GM21723 (cell line): ENCODE measurements around the gene MDH2.
"Not testable (repeated sequence)": the region's sequence is repeated elsewhere in the genome, so short reads cannot be mapped to it uniquely, and the experiment has no call there.

Source experiments
- ATAC-seq: cut with Tn5 transposase; IDR thresholded peaks from one replicate; pipeline ENCODE4 v1.9.1; 2021; ENCODE audit warnings: mild to moderate bottlenecking, moderate library complexity; ENCODE audit not compliant: unreplicated experiment

The MDH2 gene

GRCh38 chr7:76071316-76072242 is 23.7 kb downstream of the MDH2 start:
- no peak for ATAC-seq

DNA sequence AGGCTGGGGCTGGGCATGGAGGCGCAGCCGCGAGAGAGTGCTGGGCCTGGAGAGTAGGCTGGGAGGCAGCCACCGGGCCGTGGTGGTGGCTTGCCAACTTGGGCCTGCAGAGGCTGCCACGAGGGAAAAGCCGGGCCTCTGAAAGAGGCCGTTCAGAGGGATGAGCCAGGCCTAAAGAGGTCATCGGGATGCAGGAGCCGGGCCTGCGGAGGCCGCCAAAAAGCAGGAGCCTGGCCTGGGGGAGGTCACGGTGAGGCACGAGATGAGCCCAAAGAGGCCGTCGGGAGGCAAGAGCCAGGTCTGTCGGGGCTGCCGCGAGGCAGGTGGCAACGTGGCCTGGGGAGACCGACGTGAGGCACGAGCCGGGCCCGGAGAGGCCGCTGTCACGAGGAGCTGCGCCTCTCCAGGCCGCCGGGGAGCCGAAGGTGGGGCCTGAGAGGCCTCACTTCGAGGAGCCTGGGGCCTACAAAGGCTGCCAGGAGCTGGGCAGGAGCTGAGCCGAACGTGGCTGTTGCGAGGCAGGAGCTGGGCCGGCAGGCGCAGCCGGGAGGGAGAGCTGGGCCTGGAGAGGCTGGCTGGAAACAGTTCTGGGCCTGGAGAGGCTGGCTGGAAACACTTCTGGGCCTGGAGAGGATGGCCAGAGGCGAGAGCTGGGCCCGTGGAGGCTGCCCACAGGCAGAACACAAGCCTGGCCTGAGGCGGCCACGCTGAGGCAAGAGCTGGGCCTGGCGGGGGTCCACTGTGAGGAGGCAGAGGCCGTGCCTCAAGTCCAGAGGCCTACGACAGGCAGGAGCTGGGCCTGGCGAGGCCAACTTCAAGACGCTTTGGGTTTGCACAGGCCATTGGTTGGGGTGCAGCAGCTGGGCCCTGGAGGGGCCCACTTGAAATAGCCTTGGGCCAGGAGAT is 24.6 kb downstream of the MDH2 start:
- ATAC-seq = no peak

DNA sequence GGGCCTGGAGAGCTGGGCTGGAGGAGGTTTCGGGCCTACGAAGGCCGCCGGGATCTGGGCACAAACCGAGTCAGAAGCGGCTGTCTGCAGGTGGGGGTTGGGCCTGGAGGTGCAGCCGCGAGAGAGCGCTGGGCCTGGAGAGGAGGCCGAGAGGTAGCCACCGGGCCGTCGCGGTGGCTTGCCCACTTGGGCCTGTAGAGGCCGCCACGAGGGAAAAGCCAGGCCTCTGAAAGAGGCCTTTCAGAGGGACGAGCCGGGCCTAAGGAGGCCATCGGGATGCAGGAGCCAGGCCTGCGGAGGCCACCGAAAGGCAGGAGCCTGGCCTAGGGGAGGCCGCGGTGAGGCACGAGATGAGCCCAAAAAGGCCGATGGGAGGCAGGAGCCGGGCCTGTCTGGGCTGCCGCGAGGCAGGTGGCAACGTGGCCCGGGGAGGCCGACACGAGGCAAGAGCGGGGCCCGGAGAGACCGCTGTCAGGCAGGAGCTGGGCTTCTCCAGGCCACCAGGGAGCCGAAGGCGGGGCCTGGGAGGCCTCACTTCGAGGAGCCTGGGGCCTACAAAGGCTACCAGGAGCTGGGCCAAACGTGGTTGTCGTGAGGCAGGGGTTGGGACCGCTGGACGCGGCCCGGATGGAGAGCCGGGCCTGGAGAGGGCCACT is 25.6 kb downstream of the MDH2 start:
- no peak for ATAC-seq

DNA sequence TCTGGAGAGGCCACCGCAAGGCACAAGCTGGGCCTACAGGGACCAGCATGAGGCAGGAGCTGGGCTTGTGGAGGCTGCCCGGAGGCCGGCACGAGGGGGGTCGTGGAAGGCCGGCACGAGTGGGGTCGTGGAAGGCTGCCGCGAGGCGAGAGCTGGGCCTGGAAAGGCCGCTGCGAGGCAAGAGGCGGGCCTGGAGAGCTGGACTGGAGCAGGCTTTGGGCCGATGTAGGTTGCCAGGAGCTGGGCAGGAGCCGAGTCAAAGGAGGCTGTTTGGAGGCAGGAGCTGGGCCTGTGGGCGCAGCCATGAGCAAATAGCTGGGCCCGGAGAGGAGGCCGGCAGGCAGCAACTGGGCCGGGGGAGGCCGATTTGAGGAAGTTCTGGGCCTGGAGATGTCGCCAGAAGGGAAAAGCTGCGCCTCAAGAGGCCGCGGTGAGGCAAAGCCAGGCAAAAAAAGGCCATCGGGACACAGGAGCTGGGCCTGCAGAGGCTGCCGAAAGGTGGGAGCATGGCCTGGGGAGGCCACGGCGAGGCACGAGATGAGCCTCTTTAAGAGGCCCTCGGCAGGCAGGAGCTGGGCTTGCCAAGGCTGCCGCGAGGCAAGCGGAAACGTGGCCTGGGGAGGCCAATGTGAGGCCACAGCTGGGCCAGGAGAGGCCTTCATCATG is 26.5 kb downstream of the MDH2 start:
- ATAC-seq = no peak

- ATAC-seq = no peak
These were observed 27.1 kb downstream of the MDH2 start for GRCh38 chr7:76074972-76075370.

GRCh38 chr7:76076995-76077394 is 29.1 kb downstream of the MDH2 start:
- no peak for ATAC-seq

- ATAC-seq = no peak
These were observed 29.5 kb downstream of the MDH2 start for GRCh38 chr7:76077435-76077834.

GRCh38 chr7:76080204-76080603 is 32.3 kb downstream of the MDH2 start:
- ATAC-seq = no peak

GRCh38 chr7:76084115-76084514 is 36.2 kb downstream of the MDH2 start:
- not testable (repeated sequence) for ATAC-seq

DNA sequence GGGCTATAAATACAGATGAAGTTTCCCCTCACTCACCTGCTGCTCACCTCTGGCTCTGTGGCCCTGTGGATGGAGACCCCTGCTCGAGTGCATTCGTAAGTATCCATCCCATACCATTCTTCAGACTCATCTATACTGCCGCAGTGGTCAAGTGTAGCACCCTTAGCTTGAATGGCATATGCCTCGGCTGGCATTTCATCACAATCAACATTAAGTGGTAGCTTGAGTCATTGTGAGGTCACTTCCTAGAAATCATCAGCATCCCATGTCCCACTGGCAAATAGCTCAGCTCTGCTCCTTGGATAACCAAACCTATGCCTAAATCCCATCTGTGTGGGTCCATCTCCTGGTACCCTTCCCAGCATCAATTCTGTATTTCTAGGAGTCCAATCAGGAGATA is 38.2 kb downstream of the MDH2 start:
- no peak for ATAC-seq

GRCh38 chr7:76087362-76087791 is 39.5 kb downstream of the MDH2 start:
- not testable (repeated sequence) for ATAC-seq

- no peak for ATAC-seq
These were observed 42.1 kb downstream of the MDH2 start for GRCh38 chr7:76089865-76090475.

DNA sequence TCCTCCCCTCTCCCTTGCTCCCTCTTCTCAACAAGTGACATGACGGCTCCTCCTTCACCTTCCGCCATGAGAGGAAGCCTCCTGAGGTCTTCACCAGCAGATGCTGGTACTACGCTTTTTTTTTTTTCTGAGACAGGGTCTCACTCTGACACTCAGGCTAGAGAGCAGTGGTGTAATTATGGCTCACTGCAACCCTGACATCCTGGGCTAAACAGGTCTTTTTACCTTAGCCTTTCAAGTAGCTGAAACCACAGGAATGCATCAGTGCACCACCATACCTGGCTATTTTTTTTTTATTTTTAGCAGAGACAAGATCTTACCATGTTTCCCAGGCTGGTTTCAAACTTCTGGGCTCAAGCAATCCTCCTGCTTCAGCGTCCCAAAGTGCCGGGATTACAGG is 43.6 kb downstream of the MDH2 start:
- ATAC-seq = no peak

- not testable (repeated sequence) for ATAC-seq
These were observed 45.6 kb downstream of the MDH2 start for GRCh38 chr7:76093531-76093930.

DNA sequence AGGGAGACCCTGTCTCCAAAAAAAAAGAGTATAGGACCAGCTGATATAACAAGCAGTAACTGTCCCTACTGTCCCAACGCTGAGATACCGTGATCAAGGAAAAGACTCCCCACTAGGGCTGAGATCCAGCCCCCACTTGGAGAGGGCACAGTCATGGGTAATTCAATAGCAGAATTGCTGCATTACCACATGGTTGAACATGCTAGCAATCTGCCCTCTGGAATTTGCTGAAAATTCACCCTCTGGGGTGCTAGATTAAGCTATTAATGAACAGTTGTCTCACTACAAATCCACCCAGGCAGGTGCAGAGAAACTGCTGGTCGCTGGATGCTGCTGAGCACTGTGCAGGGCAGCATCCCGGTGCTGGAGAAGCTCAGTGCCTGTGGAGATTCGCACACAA is 46.4 kb downstream of the MDH2 start:
- ATAC-seq = not testable (repeated sequence)

GRCh38 chr7:76095908-76096307 is 48.0 kb downstream of the MDH2 start:
- ATAC-seq = no peak

DNA sequence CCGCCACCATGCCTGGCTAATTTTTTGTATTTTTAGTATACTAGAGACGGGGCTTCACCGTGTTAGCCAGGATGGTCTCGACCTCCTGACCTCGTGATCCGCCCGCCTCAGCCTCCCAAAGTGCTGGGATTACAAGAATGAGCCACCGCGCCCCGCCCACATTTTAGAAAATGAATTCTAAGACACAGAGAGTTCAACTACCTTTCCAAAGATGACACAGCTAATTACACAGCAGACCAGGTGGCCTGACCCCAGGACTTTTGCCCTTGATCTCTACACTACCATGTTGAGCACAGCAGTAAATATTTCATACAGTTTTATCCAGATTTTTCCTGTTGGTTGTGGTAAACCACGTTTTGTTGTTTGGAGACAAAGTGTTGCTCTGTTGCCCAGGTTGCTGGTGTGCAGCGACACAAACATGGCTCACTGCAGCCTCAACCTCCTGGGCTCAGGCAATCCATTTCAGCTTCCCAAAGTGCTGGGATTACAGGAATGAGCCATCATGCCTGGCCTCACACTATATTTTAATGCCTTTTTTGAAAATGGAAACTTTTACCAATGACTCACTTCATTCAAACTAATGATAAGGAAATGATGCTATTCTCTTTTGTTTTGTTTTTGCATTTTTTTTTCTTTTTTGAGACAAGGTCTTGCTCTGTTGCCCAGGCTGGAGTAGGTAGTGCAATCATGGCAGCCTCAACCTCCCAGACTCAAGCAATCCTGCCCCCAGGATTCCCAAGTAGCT is 54.0 kb downstream of the MDH2 start:
- ATAC-seq = not testable (repeated sequence)

DNA sequence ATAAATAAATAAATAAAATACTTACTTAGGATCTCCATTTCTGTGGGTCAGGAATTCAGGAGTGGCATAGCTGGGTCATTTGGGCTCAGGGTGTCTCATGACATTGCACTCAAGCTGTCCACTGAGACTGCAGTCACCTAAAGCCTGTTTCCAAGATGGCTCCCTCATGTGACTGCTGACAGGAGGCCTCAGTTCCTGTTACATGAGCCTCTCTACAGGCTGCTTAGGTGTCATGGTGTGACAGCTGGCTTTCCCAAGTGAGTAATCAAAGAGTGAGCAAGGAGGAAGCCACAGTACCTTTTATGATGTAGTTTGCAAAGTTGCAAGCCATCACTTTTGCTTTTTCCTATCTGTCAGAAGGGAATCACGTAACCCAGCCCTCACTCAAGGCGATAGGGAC is 55.9 kb downstream of the MDH2 start:
- not testable (repeated sequence) for ATAC-seq

GRCh38 chr7:76106130-76106529 is 58.2 kb downstream of the MDH2 start:
- not testable (repeated sequence) for ATAC-seq
